Heart left ventricle (tissue), 16 donors: ENCODE results near the gene PDXK. TPM values are rescaled to one million over a fixed set of nuclear protein-coding genes. Genes with fewer than 3 reads are reported as not detected.
A peak's percentile ranks its signal among the peaks of the same experiment; 100 is the strongest.

ENCODE experiments used
- ATAC-seq, 4 donors: fragments of 200-7000 bp; cut with Tn5 transposase; one replicate each; pipeline ENCODE4 v1.9.1; 2020 to 2022; ENCODE audit warnings: moderate library complexity in 4 of 4, mild to moderate bottlenecking in 3 of 4, moderate number of reproducible peaks in 1 of 4
- DNase-seq, 5 donors: peaks; one replicate each; pipeline ENCODE4 v3.0.0-alpha.2; 2020
- H3K27ac ChIP-seq, 12 donors: fragments of 200-600 bp; sonication (generic) in 4 of 12; one replicate each; pipeline versions ENCODE4 v1.5.0 to v1.8.0; 2016 to 2022; ENCODE audit warnings: mild to moderate bottlenecking in 2 of 12
- H3K27me3 ChIP-seq, 9 donors: fragments of 200-600 bp; sonication (generic) in 2 of 9; one replicate each; pipeline versions ENCODE4 v1.5.1 to v1.8.0; 2016 to 2022; ENCODE audit warnings: mild to moderate bottlenecking in 3 of 9
- H3K36me3 ChIP-seq, 9 donors: fragments of 200-600 bp; sonication (generic) in 2 of 9; one replicate each; pipeline versions ENCODE4 v1.5.0 to v1.8.0; 2018 to 2022; ENCODE audit warnings: mild to moderate bottlenecking in 2 of 9
- H3K4me1 ChIP-seq, 12 donors: fragments of 200-600 bp; sonication (generic) in 4 of 12; one replicate each; pipeline versions ENCODE4 v1.5.0 to v1.8.0; 2016 to 2022; ENCODE audit warnings: mild to moderate bottlenecking in 3 of 12
- H3K4me3 ChIP-seq, 12 donors: fragments of 200-600 bp; sonication (generic) in 4 of 12; one replicate each; pipeline versions ENCODE4 v1.5.0 to v1.8.0; 2017 to 2022; ENCODE audit warnings: mild to moderate bottlenecking in 9 of 12, moderate library complexity in 4 of 12
- H3K9me3 ChIP-seq, 12 donors: fragments of 200-600 bp; sonication (generic) in 4 of 12; one replicate each; pipeline versions ENCODE4 v1.5.0 to v1.8.0; 2016 to 2022; ENCODE audit warnings: mild to moderate bottlenecking in 1 of 12
- CTCF ChIP-seq, 12 donors: fragments of 200-600 bp; sonication (generic) in 4 of 12; IDR thresholded peaks; one replicate each; pipeline versions ENCODE4 v1.5.0 to v1.8.0; 2018 to 2022; ENCODE audit warnings: antibody characterized with exemption in 12 of 12, mild to moderate bottlenecking in 5 of 12
- POLR2A ChIP-seq, 2 donors: fragments of 450-650 bp; IDR thresholded peaks; one replicate each; pipeline ENCODE4 v1.6.1; 2017; ENCODE audit warnings: antibody characterized with exemption in 2 of 2, mild to moderate bottlenecking in 2 of 2, moderate library complexity in 2 of 2
- WGBS, 4 donors: extraction: QIAGEN DNeasy Blood & Tissue Kit in 2 of 4; methylation state at CpG; one replicate each; pipeline versions ENCODE4 v1.1.5 to v1.1.7; 2013 to 2018; 5-methylcytosine and 5-hydroxymethylcytosine counted together
- intact Hi-C, 10 donors: fragments of 100-400 bp; cut with DNase I; formaldehyde crosslinking; loops; one replicate each; pipeline versions ENCODE4 v1.11.1 to v1.14.2; 2022
- polyA plus RNA-seq, 2 donors: library from polyadenylated mRNA; stranded (reverse); fragments of 200-250 nt; gene quantifications; one replicate each; pipeline ENCODE4 v1.2.3, GENCODE V29; 2013
- total RNA-seq, 9 donors: library from RNA; depleted of rRNA in 2 of 9; stranded (reverse); fragments of >200 nt in 2 of 9; fragmentation: NEBNext Ultra II Directional in 3 of 9; extraction: Animal tissue kit (Norgen Biotek cat#: 25700) in 3 of 9; gene quantifications; one replicate each; pipeline versions ENCODE4 v1.1.0 to v1.2.4, GENCODE V29; 2016 to 2023
- donor health status: ischemic (EF 13 %, LVEDD 7.1; RV severe dilation, severe dysfunction).
- donor health status: healthy with polysubstance abuse.
- donor health status: DM: no; HTN: yes; CAD: no.
- donor health status: DM: no; HTN: no; CAD: no.
- donor health status: ischemic (EF 25% LVEDD 6.9; RV normal size, moderate dysfunction).
- donor health status: ischemic (EF 25% LVEDD 5.7; RV mildly dilated, moderate dysfunction).
- donor health status: healthy.
- donor health status: DM: yes; HTN: yes; CAD: no.
- donor health status: ischemic (EF 35%, LVEDD 5.7; RV mildly dilated, moderate dysfunction).
- donor health status: nonischemic (EF 11% LVEDD 7.7; RV severe dilation, severe dysfunction).
- donor health status: DM: yes; HTN: yes; CAD: no.
- donor health status: PGD.
- donor health status: ischemic (EF 29% LVEDD 5.4; RV normal size, mild dysfunction).
- donor health status: nonischemic (EF 23%, LVEDD 6.1; RV moderate dilation, normal function).

Gene PDXK
- total and polyA plus RNA-seq, 11 donors, result 46.5 to 105 (median 79.7) TPM

- DNase-seq, result peak in 3 of 5 donors; percentile 57 to 68 (median 66)
- peaks cover 10 to 74% (median 50%) of the 10 kb centered on the region in 12 donors for H3K4me1 ChIP-seq
- TF ChIP-seq CTCF (IDR thresholded peaks at IDR 0.05), result no peak
- no peak for TF ChIP-seq POLR2A (IDR thresholded peaks at IDR 0.05)
- peak overlapping the region; percentile 79 to 96 (median 92) for H3K27ac ChIP-seq
- H3K36me3 ChIP-seq, result peaks cover 0 to 18% (median 3%) of the 10 kb centered on the region in 9 donors
- H3K4me3 ChIP-seq, result peak overlapping the region in 11 of 12 donors; percentile 52 to 78 (median 65)
- ATAC-seq, result peak; percentile 7 to 34 (median 18)
- H3K9me3 ChIP-seq, result no peaks in the 10 kb centered on the region
- H3K27me3 ChIP-seq, result no peaks in the 10 kb centered on the region
- intact Hi-C loops, result loop anchor here in 7 of 10 donors (2.0 to 10.0 kb wide), 8 partner anchors 47 to 177 kb away; partner anchors contain the start of genes CSTB (in 4 of the 7), HSF2BP (in 2 of the 7), RRP1B (in 2 of the 7) and RRP1 (in 1 of the 7)
- WGBS, 4 donors, result 47 to 57% (median 55%) methylated on average over 9 to 10 of the region's 10 CpGs
Observed at GRCh38 chr21:43727519-43728153, 8.7 kb downstream of the PDXK start.

GRCh38 chr21:43728154-43728466 is 9.2 kb downstream of the PDXK start:
- TF ChIP-seq POLR2A (IDR thresholded peaks at IDR 0.05) (no peak), CTCF (IDR thresholded peaks at IDR 0.05) (no peak)
- Histone ChIP-seq H3K27me3 (no peaks in the 10 kb centered on the region), H3K27ac (peak overlapping the region; percentile 79 to 96 (median 92)), H3K4me3 (peak overlapping the region; percentile 50 to 78 (median 64)), H3K36me3 (peaks cover 0 to 18% (median 3%) of the 10 kb centered on the region in 9 donors), H3K4me1 (peaks cover 10 to 74% (median 51%) of the 10 kb centered on the region in 12 donors), H3K9me3 (no peaks in the 10 kb centered on the region)
- ATAC-seq (peak in 3 of 4 donors; percentile 4 to 26 (median 19)), DNase-seq (peak in 1 of 5 donors; percentile 44)
- intact Hi-C loops, result loop anchor here in 7 of 10 donors (2.0 to 10.0 kb wide), 8 partner anchors 47 to 177 kb away; partner anchors contain the start of genes CSTB (in 4 of the 7), HSF2BP (in 2 of the 7), RRP1B (in 2 of the 7) and RRP1 (in 1 of the 7)
- WGBS, 4 donors, result 17 to 25% (median 21%) methylated on average over 5 to 7 of the region's 7 CpGs

- peak; percentile 88 to 92 (median 91) for ATAC-seq
- Histone ChIP-seq H3K4me3 (peak overlapping the region; percentile 50 to 78 (median 64)), H3K27me3 (no peaks in the 10 kb centered on the region), H3K36me3 (peaks cover 0 to 15% (median 2%) of the 10 kb centered on the region in 9 donors), H3K27ac (peak overlapping the region; percentile 79 to 96 (median 92)), H3K9me3 (no peaks in the 10 kb centered on the region), H3K4me1 (peaks cover 10 to 80% (median 53%) of the 10 kb centered on the region in 12 donors)
- TF ChIP-seq POLR2A (IDR thresholded peaks at IDR 0.05) (peak in 1 of 2 donors; percentile 73), CTCF (IDR thresholded peaks at IDR 0.05) (peak; percentile 16 to 65 (median 48))
- intact Hi-C loops, result loop anchor here in 7 of 10 donors (2.0 to 10.0 kb wide), 8 partner anchors 46 to 176 kb away; partner anchors contain the start of genes CSTB (in 4 of the 7), HSF2BP (in 2 of the 7), RRP1B (in 2 of the 7) and RRP1 (in 1 of the 7)
- peak; percentile 95 to 98 (median 96) for DNase-seq
- 3 to 14% (median 5%) methylated on average over 28 to 59 of the region's 59 CpGs for WGBS, 4 donors
Observed at GRCh38 chr21:43728467-43729390, 9.8 kb downstream of the PDXK start.
